ENCODE results near the gene LCE1A. TPM values are rescaled to one million over a fixed set of nuclear protein-coding genes. Genes with fewer than 3 reads are reported as not detected.
A peak's percentile ranks its signal among the peaks of the same experiment; 100 is the strongest.

LCE1A gene
- total RNA-seq, 2 experiments from 2014 or later, result not detected

DNA sequence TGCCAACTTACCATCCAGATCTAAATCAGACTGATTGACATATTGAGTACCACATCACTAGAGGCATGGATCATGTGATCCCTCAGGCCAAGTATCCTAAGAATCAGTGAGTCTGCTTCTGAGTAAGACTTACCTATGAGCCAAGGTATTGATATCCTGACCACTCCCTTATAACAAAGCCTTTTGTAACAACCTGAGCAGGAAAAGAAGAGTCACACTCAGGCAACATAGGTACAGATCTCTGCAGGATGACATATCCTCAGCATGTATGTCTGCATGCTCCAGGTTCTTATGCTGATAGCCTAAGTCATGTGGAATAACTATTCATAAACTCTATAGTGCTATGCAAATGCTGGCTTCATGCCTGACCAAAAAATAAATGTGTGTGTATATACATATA, 2.3 kb upstream of the LCE1A start:
- H3K27ac Mint-ChIP-seq, result no peak overlapping the region
- no peak for ATAC-seq
- no peak overlapping the region for H3K4me3 Mint-ChIP-seq
- ChIA-PET POLR2A (no interaction called here), CTCF (no interaction called here)
- H3K9me3 Mint-ChIP-seq (ENCODE audit: low read depth), result no peaks in the 10 kb centered on the region
- no peaks in the 10 kb centered on the region for H3K36me3 Mint-ChIP-seq (ENCODE audit: low read depth)
- intact Hi-C loops (cut with DNase I, micrococcal nuclease), result no loop called here
- peaks cover 34% of the 10 kb centered on the region for H3K27me3 Mint-ChIP-seq
- no peak for DNase-seq
- H3K4me1 Mint-ChIP-seq, result no peaks in the 10 kb centered on the region

DNA sequence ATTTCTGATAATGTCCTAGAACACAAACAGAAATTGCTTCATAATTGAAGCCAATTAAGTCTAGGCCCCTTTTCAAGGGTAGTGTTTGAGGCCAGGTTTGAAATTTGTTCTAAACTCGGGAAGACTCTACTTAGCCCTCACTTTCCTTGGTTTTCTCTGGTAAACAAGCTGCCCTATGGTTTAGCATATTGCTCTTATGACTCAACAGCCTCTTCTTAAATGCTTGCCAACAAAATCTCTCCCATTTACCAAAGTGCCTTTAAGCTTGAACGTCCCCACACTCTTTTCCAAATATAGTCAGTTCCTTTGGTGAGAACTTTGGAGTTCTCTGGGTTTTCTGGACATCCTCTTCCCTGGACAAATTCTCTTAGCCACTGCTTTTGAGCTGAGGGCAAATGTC, 9.6 kb downstream of the LCE1A start:
- DNase-seq (no peak), ATAC-seq (no peak)
- H3K27me3 Mint-ChIP-seq, result peaks cover 14% of the 10 kb centered on the region
- no peaks in the 10 kb centered on the region for H3K36me3 Mint-ChIP-seq (ENCODE audit: low read depth)
- ChIA-PET CTCF (no interaction called here), POLR2A (no interaction called here)
- intact Hi-C loops (cut with DNase I, micrococcal nuclease), result no loop called here
- no peak overlapping the region for H3K27ac Mint-ChIP-seq
- no peaks in the 10 kb centered on the region for H3K4me1 Mint-ChIP-seq
- no peaks in the 10 kb centered on the region for H3K9me3 Mint-ChIP-seq (ENCODE audit: low read depth)
- H3K4me3 Mint-ChIP-seq, result no peak overlapping the region

DNA sequence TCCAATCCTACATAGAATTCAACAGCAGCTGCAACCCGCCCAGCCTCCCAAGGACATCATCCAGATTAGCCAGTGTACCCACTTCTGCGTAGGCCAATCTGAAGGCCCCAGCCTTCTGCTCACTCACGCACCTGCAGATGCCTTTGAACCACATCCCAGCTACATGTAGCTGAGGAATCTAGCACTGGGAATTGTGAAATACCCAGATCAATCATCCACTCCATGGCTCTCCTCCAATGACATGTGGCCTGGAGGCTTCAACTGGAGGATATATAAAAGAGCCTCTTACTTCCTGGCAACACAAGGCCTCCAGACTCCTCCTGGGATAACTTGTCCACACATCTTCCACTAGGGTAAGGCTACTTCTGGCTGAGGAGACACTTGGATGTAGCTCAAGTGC, 15.3 kb downstream of the LCE1A start, which contains the start of gene LCE6A:
TSS of gene LCE6A (plus strand) at position 301 of the 400 bp plus-strand sequence. CDS start 665 bp downstream, outside the sequence.
- POLR2A ChIA-PET, result no interaction called here
- ATAC-seq, result no peak
- CTCF ChIA-PET, result no interaction called here

DNA sequence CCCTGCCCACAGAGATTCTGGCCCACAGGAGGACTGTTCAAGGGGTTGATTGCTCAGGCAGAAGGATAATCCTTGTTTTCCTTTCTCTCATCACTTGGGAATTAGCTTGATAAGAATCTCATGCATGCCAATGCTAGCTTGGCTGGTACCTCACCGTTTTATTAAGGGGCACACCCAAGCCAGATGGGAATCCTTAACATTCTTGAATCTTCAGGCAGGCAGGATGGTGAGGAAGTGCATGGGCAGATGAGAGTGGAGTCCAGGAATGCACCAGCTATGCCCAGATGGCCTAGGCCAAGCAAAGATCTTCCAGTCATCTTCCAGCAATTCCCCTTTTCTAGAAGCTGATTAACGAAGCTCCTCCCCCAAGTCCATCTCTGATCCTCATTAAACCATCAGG, 28.4 kb downstream of the LCE1A start:
- CTCF ChIA-PET, result interaction anchor here (0.7 to 1.7 kb wide), 3 partner anchors 13 to 53 kb away, joined by 3 to 7 read pairs (median 3); no protein-coding TSS in a partner anchor

More for the DNA sequence above, 15.3 kb downstream of the LCE1A start, which contains the start of gene LCE6A:
- no peak for DNase-seq
- H3K9me3 Mint-ChIP-seq (ENCODE audit: low read depth), result no peaks in the 10 kb centered on the region
- no peak within 1 kb of the TSS for H3K4me3 Mint-ChIP-seq
- intact Hi-C loops (cut with DNase I, micrococcal nuclease), result no loop called here
- no peaks in the 10 kb centered on the region for H3K36me3 Mint-ChIP-seq (ENCODE audit: low read depth)
- H3K4me1 Mint-ChIP-seq, result no peaks in the 10 kb centered on the region
- no peak within 1 kb of the TSS for H3K27ac Mint-ChIP-seq
- H3K27me3 Mint-ChIP-seq, result peaks cover 10% of the 10 kb centered on the region

DNA sequence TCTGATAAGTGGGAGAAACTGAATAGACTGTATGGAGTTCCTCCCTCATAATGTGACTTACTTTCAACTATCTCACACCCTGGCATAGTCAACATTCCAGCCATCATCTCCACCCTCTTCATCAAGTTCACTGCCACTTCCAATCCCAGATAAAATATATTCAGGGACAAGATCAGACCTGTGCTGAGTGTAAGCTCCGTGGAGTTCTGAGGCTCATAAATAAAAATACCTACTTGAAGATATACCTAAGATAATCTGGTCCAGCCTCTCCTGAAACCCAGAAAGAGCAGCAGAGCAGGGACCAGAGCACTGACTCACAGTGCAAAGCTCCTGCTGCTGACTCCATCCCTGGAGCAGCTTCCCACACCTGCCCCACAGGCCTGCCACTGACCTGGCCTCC, 30.8 kb downstream of the LCE1A start:
- H3K27me3 Mint-ChIP-seq, result peaks cover 18% of the 10 kb centered on the region
- no peak for DNase-seq
- H3K36me3 Mint-ChIP-seq (ENCODE audit: low read depth), result no peaks in the 10 kb centered on the region
- ChIA-PET POLR2A (no interaction called here), CTCF (no interaction called here)
- no peaks in the 10 kb centered on the region for H3K9me3 Mint-ChIP-seq (ENCODE audit: low read depth)
- intact Hi-C loops (cut with DNase I, micrococcal nuclease), result no loop called here
- H3K27ac Mint-ChIP-seq, result no peak overlapping the region
- no peak overlapping the region for H3K4me3 Mint-ChIP-seq
- no peak for ATAC-seq
- H3K4me1 Mint-ChIP-seq, result no peaks in the 10 kb centered on the region

More for the DNA sequence above, 28.4 kb downstream of the LCE1A start:
- POLR2A ChIA-PET, result no interaction called here
- Mint-ChIP-seq H3K4me3 (no peak overlapping the region), H3K27me3 (peaks cover 19% of the 10 kb centered on the region), H3K27ac (no peak overlapping the region), H3K36me3 (ENCODE audit: low read depth) (no peaks in the 10 kb centered on the region), H3K4me1 (no peaks in the 10 kb centered on the region), H3K9me3 (ENCODE audit: low read depth) (no peaks in the 10 kb centered on the region)
- ATAC-seq (no peak), DNase-seq (no peak)
- intact Hi-C loops (cut with DNase I, micrococcal nuclease), result no loop called here

DNA sequence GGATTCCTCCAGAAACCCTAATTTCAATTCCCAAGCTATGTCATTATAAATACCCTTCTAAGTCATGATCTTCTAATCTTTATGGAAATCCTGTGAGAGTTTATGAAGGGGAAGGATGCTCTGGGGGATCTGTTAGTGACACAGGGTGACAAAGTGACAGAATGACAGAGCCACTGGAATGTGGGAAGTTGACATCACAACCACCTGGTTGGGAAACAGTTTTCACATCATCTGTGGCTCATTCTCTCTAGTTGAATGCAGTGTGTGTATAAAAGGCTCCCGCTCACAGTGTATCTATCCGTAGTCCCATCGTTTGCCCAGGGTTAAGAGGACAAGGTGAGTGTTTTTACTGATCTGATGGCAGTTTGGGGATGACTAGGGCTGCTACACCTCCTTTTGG, 32.4 kb downstream of the LCE1A start, which contains the start of gene LCE7A:
TSS of gene LCE7A (plus strand) at position 301 of the 400 bp plus-strand sequence. CDS start 702 bp downstream, outside the sequence.
- no peak for ATAC-seq
- ChIA-PET POLR2A (no interaction called here), CTCF (interaction anchor here (0.7 to 1.6 kb wide), 4 partner anchors 11 to 400 kb away, joined by 3 to 4 read pairs (median 3); no protein-coding TSS in a partner anchor)
- Mint-ChIP-seq H3K27me3 (peaks cover 17% of the 10 kb centered on the region), H3K4me3 (no peak within 1 kb of the TSS), H3K27ac (no peak within 1 kb of the TSS), H3K36me3 (ENCODE audit: low read depth) (no peaks in the 10 kb centered on the region), H3K4me1 (no peaks in the 10 kb centered on the region), H3K9me3 (ENCODE audit: low read depth) (no peaks in the 10 kb centered on the region)
- intact Hi-C loops (cut with DNase I, micrococcal nuclease), result no loop called here
- no peak for DNase-seq

DNA sequence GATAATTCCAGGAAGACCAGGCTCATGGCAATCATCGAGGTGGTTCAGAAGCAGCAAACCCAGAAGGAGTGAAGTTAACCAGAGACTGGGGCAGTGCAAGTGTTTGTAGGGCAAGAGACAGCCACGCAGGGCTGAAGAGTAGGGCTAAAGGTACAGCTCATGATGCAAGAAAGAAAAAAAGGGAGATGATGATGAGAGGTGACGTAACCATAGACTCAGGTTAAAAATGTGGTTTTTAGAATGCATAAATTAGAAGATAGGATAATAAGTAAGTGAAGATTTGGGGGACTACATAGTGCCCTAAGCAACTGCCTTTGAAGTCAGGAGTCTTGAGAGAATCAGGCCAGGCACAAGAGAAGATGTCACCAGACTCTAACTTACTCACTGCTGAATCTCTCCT, 32.9 kb downstream of the LCE1A start:
- intact Hi-C loops (cut with DNase I, micrococcal nuclease), result no loop called here
- Mint-ChIP-seq H3K9me3 (ENCODE audit: low read depth) (no peaks in the 10 kb centered on the region), H3K4me1 (no peaks in the 10 kb centered on the region), H3K27ac (no peak overlapping the region), H3K27me3 (peaks cover 17% of the 10 kb centered on the region), H3K4me3 (no peak overlapping the region), H3K36me3 (ENCODE audit: low read depth) (no peaks in the 10 kb centered on the region)
- ChIA-PET POLR2A (no interaction called here), CTCF (interaction anchor here (0.6 to 1.6 kb wide), 4 partner anchors 10 to 369 kb away, joined by 3 to 4 read pairs (median 4); no protein-coding TSS in a partner anchor)
- ATAC-seq, result no peak
- DNase-seq, result no peak

DNA sequence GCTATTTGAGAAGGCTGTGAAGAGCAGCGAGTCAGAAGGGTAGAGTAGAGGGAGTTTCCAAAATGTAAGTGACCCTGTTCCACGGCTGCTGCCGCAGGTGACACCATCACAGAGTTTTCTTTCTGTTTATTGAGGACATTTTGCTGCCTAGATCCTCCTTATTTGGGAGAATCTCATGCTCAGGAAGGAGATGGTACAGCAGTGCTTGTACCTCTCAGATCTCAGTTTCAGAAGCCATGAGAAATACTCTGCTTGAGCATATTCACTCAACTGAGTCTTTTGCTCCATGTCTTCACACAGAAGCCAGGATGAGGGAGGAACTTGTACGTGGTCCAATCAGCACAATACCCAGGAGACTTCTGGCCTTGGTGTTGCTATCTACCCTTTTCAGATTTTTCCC, 34.1 kb downstream of the LCE1A start:
- Mint-ChIP-seq H3K27ac (no peak overlapping the region), H3K36me3 (ENCODE audit: low read depth) (no peaks in the 10 kb centered on the region), H3K4me3 (no peak overlapping the region), H3K4me1 (no peaks in the 10 kb centered on the region), H3K27me3 (peaks cover 13% of the 10 kb centered on the region), H3K9me3 (ENCODE audit: low read depth) (no peaks in the 10 kb centered on the region)
- ChIA-PET CTCF (interaction anchor here (1.2 kb wide), 1 partner anchor 9 kb away, joined by 4 read pairs; no protein-coding TSS in a partner anchor), POLR2A (no interaction called here)
- no peak for DNase-seq
- intact Hi-C loops (cut with DNase I, micrococcal nuclease), result no loop called here
- no peak for ATAC-seq

DNA sequence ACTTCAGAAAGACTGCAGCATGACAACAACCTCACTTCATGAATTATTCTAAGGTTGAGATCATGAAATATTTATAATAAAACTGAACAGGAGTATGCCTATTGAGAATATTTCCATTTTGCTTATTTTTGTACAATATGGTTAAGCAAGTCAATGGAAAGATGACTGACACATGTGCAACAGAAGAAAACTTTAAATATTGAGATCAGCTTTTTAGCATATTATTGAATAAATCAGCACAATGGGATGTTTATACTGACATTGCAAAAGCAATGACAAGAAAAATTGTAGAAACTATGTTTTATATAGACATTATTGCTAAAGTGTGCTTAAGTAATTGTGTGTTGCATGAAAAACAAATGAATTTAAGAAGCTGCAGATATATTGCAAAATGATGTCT, 37.2 kb downstream of the LCE1A start:
- intact Hi-C loops (cut with DNase I, micrococcal nuclease), result no loop called here
- CTCF ChIA-PET, result no interaction called here
- Mint-ChIP-seq H3K9me3 (ENCODE audit: low read depth) (no peaks in the 10 kb centered on the region), H3K4me1 (no peaks in the 10 kb centered on the region), H3K27ac (no peak overlapping the region), H3K27me3 (peaks cover 8% of the 10 kb centered on the region), H3K36me3 (ENCODE audit: low read depth) (no peaks in the 10 kb centered on the region), H3K4me3 (no peak overlapping the region)
- no peak for DNase-seq
- ATAC-seq, result no peak
- POLR2A ChIA-PET, result no interaction called here

DNA sequence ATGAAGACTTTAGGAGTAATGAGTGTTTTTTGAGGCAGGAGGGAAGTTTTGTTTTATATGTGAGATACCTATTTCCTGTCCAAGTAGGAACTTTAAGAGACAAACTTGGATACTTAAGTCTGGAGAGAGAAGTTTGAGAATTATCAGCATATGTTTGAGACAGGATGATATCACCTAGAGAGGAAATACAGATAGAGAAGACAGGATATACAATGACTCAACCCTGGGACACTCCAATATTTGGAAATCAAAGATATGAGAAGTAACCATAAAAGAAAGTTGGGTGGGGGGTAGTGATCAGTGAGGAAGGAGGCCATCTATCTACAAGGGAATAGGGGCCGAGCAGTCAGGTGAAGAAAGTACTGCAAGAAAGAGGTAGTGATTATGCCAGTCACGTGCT, 39.0 kb downstream of the LCE1A start:
- H3K9me3 Mint-ChIP-seq (ENCODE audit: low read depth), result no peaks in the 10 kb centered on the region
- peaks cover 3% of the 10 kb centered on the region for H3K27me3 Mint-ChIP-seq
- no peak for DNase-seq
- H3K4me3 Mint-ChIP-seq, result no peak overlapping the region
- ChIA-PET POLR2A (no interaction called here), CTCF (interaction anchor here (0.6 kb wide), 2 partner anchors 246 to 393 kb away, joined by 3 to 4 read pairs; partner anchors contain the start of gene LORICRIN)
- ATAC-seq, result no peak
- H3K27ac Mint-ChIP-seq, result no peak overlapping the region
- no peaks in the 10 kb centered on the region for H3K36me3 Mint-ChIP-seq (ENCODE audit: low read depth)
- intact Hi-C loops (cut with DNase I, micrococcal nuclease), result no loop called here
- H3K4me1 Mint-ChIP-seq, result no peaks in the 10 kb centered on the region

DNA sequence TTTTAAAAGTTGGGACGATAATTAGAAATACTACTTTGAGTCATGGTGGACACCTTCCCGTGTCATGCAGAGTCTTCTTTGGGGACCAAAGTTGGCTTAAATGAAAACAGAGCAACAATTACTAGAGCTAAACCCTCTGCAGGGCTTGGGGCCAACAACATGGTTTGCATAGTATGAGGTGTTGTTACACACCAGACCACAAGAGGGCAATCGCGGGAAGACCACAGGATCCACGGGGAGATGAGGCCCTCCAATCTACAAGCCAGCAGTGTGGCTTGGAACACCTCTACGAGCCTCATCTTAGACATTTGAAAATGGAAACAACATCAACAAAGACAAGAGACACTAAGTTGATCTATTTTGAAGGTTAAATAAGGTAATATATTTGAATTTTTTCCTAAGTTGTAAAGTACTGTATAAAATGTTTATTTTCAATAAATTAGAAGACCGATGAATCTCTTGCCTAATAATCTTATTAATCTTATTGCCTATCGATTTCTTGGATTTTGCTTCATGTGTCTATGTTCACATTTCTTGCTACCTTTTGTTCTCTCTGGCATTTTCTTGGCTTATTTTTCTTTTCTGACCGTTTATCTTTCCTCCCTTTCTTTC, 42.6 kb downstream of the LCE1A start:
- POLR2A ChIA-PET, result no interaction called here
- H3K4me3 Mint-ChIP-seq, result no peak overlapping the region
- peak; percentile 79 for DNase-seq
- no peak overlapping the region for H3K27ac Mint-ChIP-seq
- CTCF ChIA-PET, result interaction anchor here (0.5 to 1.8 kb wide), 13 partner anchors 9 to 1382 kb away, joined by 3 to 7 read pairs (median 3); no protein-coding TSS in a partner anchor
- no peaks in the 10 kb centered on the region for H3K4me1 Mint-ChIP-seq
- peaks cover 5% of the 10 kb centered on the region for H3K27me3 Mint-ChIP-seq
- H3K36me3 Mint-ChIP-seq (ENCODE audit: low read depth), result no peaks in the 10 kb centered on the region
- no peaks in the 10 kb centered on the region for H3K9me3 Mint-ChIP-seq (ENCODE audit: low read depth)
- ATAC-seq, result peak; percentile 75
- intact Hi-C loops (cut with DNase I, micrococcal nuclease), result loop anchor here (1.0 to 10.0 kb wide), 6 partner anchors 57 to 352 kb away; partner anchors contain the start of gene SPRR1B (in 1 of the 2)
